GM12878 (cell line): ENCODE results near the gene PIF1. TPM values are rescaled to one million over a fixed set of nuclear protein-coding genes. Genes with fewer than 3 reads are reported as not detected.
A peak's percentile ranks its signal among the peaks of the same experiment; 100 is the strongest.
"Not testable (repeated sequence)": the region's sequence is repeated elsewhere in the genome, so short reads cannot be mapped to it uniquely, and the experiment has no call there.

Experiments
- ATAC-seq: fragments of 200-7000 bp; cut with Tn5 transposase; 3 replicates; pipeline ENCODE4 v1.9.1; 2020; ENCODE audit warnings: mild to moderate bottlenecking, moderate library complexity
- BruUV-seq: library from RNA; stranded (reverse); fragments of 400-500 nt; replicated peaks from 2 replicates; lab custom pipeline; 2021; lab: Mats Ljungman, UMichigan
- CTCF ChIA-PET: fragments of 300-600 bp; sonication (Branson Sonifier 250); formaldehyde crosslinking; extraction: SDS; loops from one replicate; lab custom pipeline; 2021; ENCODE audit warnings: inconsistent platforms; lab: Yijun Ruan, JAX
- POLR2A ChIA-PET: fragments of 350-600 bp; formaldehyde crosslinking; extraction: SDS; loops from one replicate; lab custom pipeline; 2021; ENCODE audit warnings: inconsistent platforms; lab: Charles Lee
- RAD21 ChIA-PET: fragments of 300-600 bp; sonication (Branson Sonifier 250); formaldehyde crosslinking; loops from one replicate; lab custom pipeline; 2023; ENCODE audit warnings: antibody characterized with exemption; ENCODE audit not compliant: unreplicated experiment; lab: Charles Lee
- SMC1A ChIA-PET: fragments of 300-600 bp; sonication (Branson Sonifier 250); formaldehyde crosslinking; loops from one replicate; lab custom pipeline; 2023; ENCODE audit not compliant: unreplicated experiment, uncharacterized antibody; lab: Charles Lee
- DNase-seq: peaks from one replicate; pipeline ENCODE4 v3.0.0-alpha.2; 2011; ENCODE audit warnings: low read depth, low spot score
- FAIRE-seq: peaks from 3 replicates; lab custom pipeline; 2011; peaks lifted over from hg19 to GRCh38; lab: Jason Lieb, UNC
- H2AFZ ChIP-seq: 2 replicates; pipeline ENCODE4 v1.6.0; 2011; ENCODE audit warnings: low read depth, low read length, control low read depth; ENCODE audit not compliant: control insufficient read depth
- H3K27ac ChIP-seq: 2 replicates; pipeline ENCODE4 v1.5.1; 2011; ENCODE audit warnings: control low read depth; ENCODE audit not compliant: control insufficient read depth, insufficient read depth
- H3K27me3 ChIP-seq, 2 experiments: replicated peaks in 1 of 2; 2 replicates each; pipeline versions ENCODE4 v1.6.0 to v1.6.1; 2011; ENCODE audit warnings: low read length in 1 of 2; ENCODE audit not compliant: control insufficient read depth in 2 of 2, insufficient read depth in 2 of 2
- H3K36me3 ChIP-seq, 2 experiments: 2 replicates each; pipeline ENCODE4 v1.5.1; 2011; ENCODE audit warnings: low read length in 1 of 2; ENCODE audit not compliant: control insufficient read depth in 2 of 2, insufficient read depth in 2 of 2
- H3K4me1 ChIP-seq: 2 replicates; pipeline ENCODE4 v1.6.1; 2011; ENCODE audit warnings: mild to moderate bottlenecking, low read length, moderate library complexity, mixed read lengths; ENCODE audit not compliant: control insufficient read depth, insufficient read depth
- H3K4me2 ChIP-seq: 2 replicates; pipeline ENCODE4 v1.6.0; 2011; ENCODE audit warnings: control low read depth; ENCODE audit not compliant: control insufficient read depth, insufficient read depth
- H3K4me3 ChIP-seq: fragments of 200-600 bp; sonication (generic); 2 replicates; pipeline ENCODE4 v1.5.1; 2016
- H3K79me2 ChIP-seq: 2 replicates; pipeline ENCODE4 v1.6.0; 2011; ENCODE audit warnings: low read length; ENCODE audit not compliant: control insufficient read depth, insufficient read depth
- H3K9ac ChIP-seq: 2 replicates; pipeline ENCODE4 v1.8.0; 2011; ENCODE audit warnings: low read length, control low read depth, mixed read lengths; ENCODE audit not compliant: control insufficient read depth, insufficient read depth
- H3K9me3 ChIP-seq: replicated peaks from 3 replicates; pipeline ENCODE4 v1.5.1; 2011; ENCODE audit warnings: mild to moderate bottlenecking, low read length; ENCODE audit not compliant: control insufficient read depth, insufficient read depth
- H4K20me1 ChIP-seq: 2 replicates; pipeline ENCODE4 v1.6.0; 2011; ENCODE audit not compliant: control insufficient read depth, insufficient read depth
- ATF7 ChIP-seq: fragments of 450-650 bp; IDR thresholded peaks from 2 replicates; pipeline ENCODE4 v1.6.1; 2016; ENCODE audit warnings: low read depth, mild to moderate bottlenecking
- WGBS: methylation state at CpG from one replicate; pipeline ENCODE4 v1.1.6; 2016; ENCODE audit warnings: low lambda C conversion rate; ENCODE audit not compliant: insufficient replicate concordance, insufficient coverage; ENCODE audit errors: missing lambda C conversion rate; 5-methylcytosine and 5-hydroxymethylcytosine counted together
- in situ Hi-C: fragments of 300-500 bp; cut with MboI; formaldehyde crosslinking; loops from 9 replicates; pipeline ENCODE4 v1.14.3; 2018; ENCODE audit warnings: mixed read lengths
- intact Hi-C: fragments of 100-400 bp; cut with micrococcal nuclease; formaldehyde crosslinking; loops from one replicate; pipeline ENCODE4 v1.14.2; 2022; ENCODE audit not compliant: unreplicated experiment
- polyA plus RNA-seq, 11 experiments: library from polyadenylated mRNA; depleted of rRNA in 4 of 11; unstranded in 6 of 11; stranded (reverse) in 5 of 11; fragments of >200 nt; fragmentation: Nextera tagmentation in 4 of 11; fragmentation: Illumina TruSeq in 1 of 11; extraction: Ambion mirVana in 4 of 11; extraction: Trizol in 1 of 11; gene quantifications; 1 replicate in 1 of 11; 2 replicates in 10 of 11; pipeline versions ENCODE4 v1.2.1 to v1.2.3, GENCODE V29; 2011 to 2016; ENCODE audit warnings: inconsistent platforms in 2 of 11, missing spikeins in 2 of 11, low read depth in 1 of 11
- total RNA-seq, 4 experiments: library from RNA; depleted of rRNA in 3 of 4; stranded (reverse); fragments of >200 nt in 3 of 4; fragmentation: Illumina TruSeq in 1 of 4; extraction: Trizol in 1 of 4; gene quantifications; 2 replicates each; pipeline versions ENCODE4 v1.2.1 to v1.2.3, GENCODE V29; 2013 to 2021

The PIF1 gene
- total and polyA plus RNA-seq, 10 of the 15 experiments (the other 5 are each of a cell fraction or from before 2014, with no cell fraction given), result 3.7 to 68.9 (median 31.1) TPM

DNA sequence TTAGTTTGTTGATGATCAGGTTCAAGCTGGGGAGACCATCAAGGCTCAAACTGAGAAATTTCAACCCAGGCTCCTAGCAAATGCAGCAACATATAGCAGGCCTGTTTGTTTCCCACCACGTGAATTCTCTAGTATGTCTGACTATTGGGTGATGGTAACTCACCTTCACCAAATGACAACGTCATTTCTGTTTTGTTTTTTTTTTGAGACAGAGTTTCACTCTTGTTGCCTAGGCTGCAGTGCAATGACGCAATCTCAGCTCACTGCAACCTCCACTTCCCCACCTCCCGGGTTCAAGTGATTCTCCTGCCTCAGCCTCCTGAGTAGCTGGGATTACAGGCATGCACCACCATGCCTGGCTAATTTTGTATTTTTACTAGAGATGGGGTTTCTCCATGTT is 10.5 kb downstream of the PIF1 start:
- RAD21 ChIA-PET, result interaction anchor here (0.7 to 8.0 kb wide), 5 partner anchors 11 to 179 kb away, joined by 3 to 104 read pairs (median 6); partner anchors contain the start of gene PIF1
- not testable (repeated sequence) for DNase-seq, BruUV-seq, H3K27me3 ChIP-seq, H2AFZ ChIP-seq, H3K9ac ChIP-seq, H3K9me3 ChIP-seq
- intact Hi-C loops, result loop anchor here (5.0 kb wide), 1 partner anchor 128 kb away; no protein-coding TSS in a partner anchor
- peak; percentile 9; the same call in 2 of the 3 replicates for ATAC-seq
- SMC1A ChIA-PET, result interaction anchor here (1.0 to 16.7 kb wide), 8 partner anchors 7 to 92 kb away, joined by 3 to 308 read pairs (median 8); partner anchors contain the start of genes PIF1 and PLEKHO2
- H3K4me1 ChIP-seq, result peaks cover 17% of the 10 kb centered on the region
- 17% methylated on average over 4 of the region's 4 CpGs for WGBS
- peak; percentile 74 for TF ChIP-seq ATF7
- TF ChIP-seq, all 136 proteins: peak for 1; not testable (repeated sequence) for 135
- not testable (repeated sequence) for H3K4me3 ChIP-seq, H4K20me1 ChIP-seq, H3K79me2 ChIP-seq, H3K27ac ChIP-seq, FAIRE-seq, H3K4me2 ChIP-seq
- in situ Hi-C loops, result loop anchor here (5.0 kb wide), 1 partner anchor 83 kb away; no protein-coding TSS in a partner anchor
- ChIA-PET POLR2A (interaction anchor here (0.7 to 6.0 kb wide), 5 partner anchors 11 to 82 kb away, joined by 3 to 38 read pairs (median 3); partner anchors contain the start of gene PIF1), CTCF (interaction anchor here (0.7 to 17.1 kb wide), 8 partner anchors 12 to 194 kb away, joined by 3 to 529 read pairs (median 33); no protein-coding TSS in a partner anchor)
- peaks cover 5 to 18% of the 10 kb centered on the region in 2 experiments for H3K36me3 ChIP-seq

- not testable (repeated sequence) for H3K4me3 ChIP-seq, H3K79me2 ChIP-seq, H2AFZ ChIP-seq, BruUV-seq, H3K9me3 ChIP-seq, DNase-seq, H3K27ac ChIP-seq, ATAC-seq, H3K27me3 ChIP-seq, H4K20me1 ChIP-seq, FAIRE-seq, H3K9ac ChIP-seq, H3K4me2 ChIP-seq
- in situ Hi-C loops, result loop anchor here (5.0 kb wide), 1 partner anchor 82 kb away; no protein-coding TSS in a partner anchor
- Histone ChIP-seq H3K36me3 (peaks cover 5 to 13% of the 10 kb centered on the region in 2 experiments), H3K4me1 (peaks cover 17% of the 10 kb centered on the region)
- POLR2A ChIA-PET, result interaction anchor here (0.7 to 6.0 kb wide), 6 partner anchors 8 to 83 kb away, joined by 3 to 38 read pairs (median 7); partner anchors contain the start of gene PIF1
- intact Hi-C loops, result loop anchor here (5.0 kb wide), 1 partner anchor 127 kb away; no protein-coding TSS in a partner anchor
- WGBS, result 92% methylated on average over 8 of the region's 8 CpGs
- CTCF ChIA-PET, result interaction anchor here (0.7 to 17.1 kb wide), 9 partner anchors 7 to 91 kb away, joined by 3 to 529 read pairs (median 51); partner anchors contain the start of gene PIF1
- SMC1A ChIA-PET, result interaction anchor here (0.6 to 16.7 kb wide), 11 partner anchors 7 to 613 kb away, joined by 3 to 308 read pairs (median 5); partner anchors contain the start of gene PIF1
- RAD21 ChIA-PET, result interaction anchor here (0.7 to 8.0 kb wide), 7 partner anchors 11 to 178 kb away, joined by 3 to 104 read pairs (median 6); partner anchors contain the start of gene PIF1
Observed at GRCh38 chr15:64814283-64814682, 11.2 kb downstream of the PIF1 start.
